Kidney (tissue), 14 donors: Measurements from ENCODE around the gene HTT-AS. TPM values are rescaled to one million over a fixed set of nuclear protein-coding genes. Genes with fewer than 3 reads are reported as not detected.
"Not testable (repeated sequence)": the region's sequence is repeated elsewhere in the genome, so short reads cannot be mapped to it uniquely, and the experiment has no call there.

Experiments used
- DNase-seq, 5 donors: peaks; one replicate each; pipeline ENCODE4 v3.0.0-alpha.2; 2013 to 2020
- FAIRE-seq: peaks from 2 replicates; lab custom pipeline; 2012; peaks lifted over from hg19 to GRCh38; lab: Jason Lieb, UNC
- H3K27ac ChIP-seq, 2 donors: one replicate each; pipeline ENCODE4 v1.7.0; 2013; ENCODE audit warnings: low read depth in 2 of 2, low read length in 2 of 2, inconsistent platforms in 1 of 2
- H3K27me3 ChIP-seq: one replicate; pipeline ENCODE4 v1.7.1; 2013; ENCODE audit warnings: low read length, inconsistent platforms; ENCODE audit not compliant: control insufficient read depth, insufficient read depth
- H3K36me3 ChIP-seq, 3 donors: one replicate each; pipeline versions ENCODE4 v1.7.0 to v1.7.1; 2013; ENCODE audit warnings: low read length in 3 of 3, control low read depth in 1 of 3, inconsistent platforms in 1 of 3; ENCODE audit not compliant: insufficient read depth in 3 of 3, control insufficient read depth in 2 of 3
- H3K4me1 ChIP-seq, 3 donors: one replicate each; pipeline versions ENCODE4 v1.7.0 to v1.7.1; 2013; ENCODE audit warnings: low read length in 3 of 3, inconsistent platforms in 1 of 3, low read depth in 1 of 3; ENCODE audit not compliant: control insufficient read depth in 2 of 3, insufficient read depth in 2 of 3
- H3K4me3 ChIP-seq, 3 donors: one replicate each; pipeline versions ENCODE4 v1.7.0 to v1.8.1; 2013; ENCODE audit warnings: low read length in 3 of 3, control low read depth in 1 of 3, inconsistent platforms in 1 of 3
- H3K9ac ChIP-seq, 3 donors: one replicate each; pipeline versions ENCODE4 v1.7.0 to v1.7.1; 2013; ENCODE audit warnings: low read length in 3 of 3, control low read depth in 1 of 3, inconsistent platforms in 1 of 3
- H3K9me3 ChIP-seq, 3 donors: one replicate each; pipeline versions ENCODE4 v1.7.0 to v1.7.1; 2013; ENCODE audit warnings: low read length in 3 of 3, control low read depth in 1 of 3, inconsistent platforms in 1 of 3; ENCODE audit not compliant: control insufficient read depth in 2 of 3, insufficient read depth in 1 of 3
- CTCF ChIP-seq: IDR thresholded peaks from 3 replicates; pipeline ENCODE4 v1.5.1; 2012; ENCODE audit warnings: mild to moderate bottlenecking, moderate library complexity, borderline replicate concordance; ENCODE audit not compliant: insufficient read depth; ENCODE audit errors: extremely low read depth
- intact Hi-C: fragments of 100-400 bp; cut with DNase I; formaldehyde crosslinking; loops from one replicate; pipeline ENCODE4 v1.11.1; 2022
- polyA plus RNA-seq: library from polyadenylated mRNA; stranded (reverse); fragments of 350-450 nt; fragmentation: Illumina TruSeq; extraction: RNeasy Lipid Tissue Mini Kit (QIAGEN cat#74804); gene quantifications from one replicate; pipeline ENCODE4 v1.2.3, GENCODE V29; 2014; ENCODE audit warnings: low read depth, low replicate concordance; ENCODE audit not compliant: insufficient read depth
- total RNA-seq: library from RNA; stranded (reverse); fragmentation: NEBNext Ultra II Directional; extraction: Animal tissue kit (Norgen Biotek cat#: 25700); gene quantifications from one replicate; pipeline ENCODE4 v1.2.1, GENCODE V29; 2021
- donor health status: control.
- donor health status: control.
- donor health status: control.
- donor health status: control.
- donor health status: control.
- donor health status: DM: yes; HTN: yes; CAD: no.
- donor health status: Normal renal cell carcinoma (clear cell type).

Gene HTT-AS
- total and polyA plus RNA-seq, 2 donors from 2014 or later: not detected

GRCh38 chr4:3106339-3107186 lies 32.2 kb upstream of the HTT-AS start:
- peaks cover 0 to 7% (median 0%) of the 10 kb centered on the region in 3 donors for H3K4me1 ChIP-seq
- TF ChIP-seq CTCF: peak; percentile 93
- no peak overlapping the region for H3K9ac ChIP-seq
- H3K9me3 ChIP-seq: no peaks in the 10 kb centered on the region
- intact Hi-C loops: no loop called here
- no peaks in the 10 kb centered on the region for H3K27me3 ChIP-seq
- peaks cover 8 to 38% (median 28%) of the 10 kb centered on the region in 3 donors for H3K36me3 ChIP-seq
- no peak overlapping the region for H3K4me3 ChIP-seq
- FAIRE-seq (peak; percentile 81), DNase-seq (peak; percentile 80 to 95 (median 83))
- H3K27ac ChIP-seq: no peak overlapping the region

- H3K9ac ChIP-seq: no peak overlapping the region
- H3K9me3 ChIP-seq: no peaks in the 10 kb centered on the region
- FAIRE-seq (no peak), DNase-seq (no peak)
- no peak overlapping the region for H3K27ac ChIP-seq
- H3K4me1 ChIP-seq: no peaks in the 10 kb centered on the region
- intact Hi-C loops: no loop called here
- H3K4me3 ChIP-seq: no peak overlapping the region
- TF ChIP-seq CTCF: no peak
- peaks cover 7 to 13% (median 13%) of the 10 kb centered on the region in 3 donors for H3K36me3 ChIP-seq
- no peaks in the 10 kb centered on the region for H3K27me3 ChIP-seq
Measured at GRCh38 chr4:3098346-3098745, 24.0 kb upstream of the HTT-AS start.

- FAIRE-seq: no peak
- Histone ChIP-seq H3K27ac (no peak overlapping the region), H3K4me3 (no peak overlapping the region), H3K9me3 (no peaks in the 10 kb centered on the region), H3K27me3 (no peaks in the 10 kb centered on the region), H3K4me1 (no peaks in the 10 kb centered on the region), H3K9ac (no peak overlapping the region), H3K36me3 (peaks cover 7 to 13% (median 8%) of the 10 kb centered on the region in 3 donors)
- no peak for TF ChIP-seq CTCF
- no peak for DNase-seq
- intact Hi-C loops: no loop called here
Measured at GRCh38 chr4:3096202-3096601, 21.9 kb upstream of the HTT-AS start.

GRCh38 chr4:3094701-3095100 lies 20.4 kb upstream of the HTT-AS start:
- H3K9me3 ChIP-seq, H3K9ac ChIP-seq, H3K27ac ChIP-seq, DNase-seq, H3K4me3 ChIP-seq, H3K36me3 ChIP-seq, H3K27me3 ChIP-seq, intact Hi-C loops, FAIRE-seq, H3K4me1 ChIP-seq: not testable (repeated sequence)
